ENCODE measurements around the gene TNS3. TPM values are rescaled to one million over a fixed set of nuclear protein-coding genes. Genes with fewer than 3 reads are reported as not detected.

TNS3 gene
- total RNA-seq, 2 donors from 2014 or later: 2.3 to 2.6 TPM

DNA sequence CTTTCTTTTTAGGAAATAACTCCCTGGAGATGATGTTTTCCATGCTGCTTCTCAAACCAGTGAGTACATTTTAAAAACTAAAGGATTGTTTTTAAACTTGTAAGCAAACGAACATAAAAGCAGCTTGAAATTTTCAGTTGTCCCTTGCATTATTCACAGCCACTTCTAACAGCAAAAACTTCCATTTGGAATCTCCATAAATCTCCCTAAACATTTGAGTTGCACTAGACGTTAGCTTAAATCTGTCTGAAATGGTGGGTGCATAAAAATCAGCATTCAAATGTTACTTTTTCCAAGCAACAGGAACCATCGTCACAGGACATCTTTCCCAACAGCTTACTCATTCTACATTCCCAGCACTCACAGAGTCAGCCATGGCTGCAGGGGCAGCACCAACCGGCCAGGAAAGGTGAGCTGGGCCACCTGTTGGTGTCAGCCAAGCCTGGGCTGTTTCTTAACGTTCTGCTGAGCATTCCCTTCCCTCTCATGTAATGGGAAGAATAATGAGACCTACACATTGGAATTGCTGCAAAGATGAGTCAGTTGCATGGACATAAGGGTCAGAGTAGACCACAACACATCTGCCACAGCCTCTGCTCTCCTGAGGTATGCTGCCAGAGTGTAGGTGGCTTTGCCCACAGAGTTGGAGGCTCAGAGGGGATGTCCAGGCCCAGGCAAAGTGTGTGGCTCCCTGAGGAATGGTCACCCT lies 163.2 kb downstream of the TNS3 start:
- DNase-seq: no peak
- H3K4me1 Mint-ChIP-seq: no peaks in the 10 kb centered on the region
- no peaks in the 10 kb centered on the region for H3K36me3 Mint-ChIP-seq (ENCODE audit: low read depth)
- no peak overlapping the region for H3K4me3 Mint-ChIP-seq
- no peaks in the 10 kb centered on the region for H3K9me3 ChIP-seq (ENCODE audit: control insufficient read depth, low read length, poor library complexity, severe bottlenecking)
- ATAC-seq: no peak
- H3K27me3 Mint-ChIP-seq: peaks cover 11% of the 10 kb centered on the region
- H3K27ac Mint-ChIP-seq: no peak overlapping the region

DNA sequence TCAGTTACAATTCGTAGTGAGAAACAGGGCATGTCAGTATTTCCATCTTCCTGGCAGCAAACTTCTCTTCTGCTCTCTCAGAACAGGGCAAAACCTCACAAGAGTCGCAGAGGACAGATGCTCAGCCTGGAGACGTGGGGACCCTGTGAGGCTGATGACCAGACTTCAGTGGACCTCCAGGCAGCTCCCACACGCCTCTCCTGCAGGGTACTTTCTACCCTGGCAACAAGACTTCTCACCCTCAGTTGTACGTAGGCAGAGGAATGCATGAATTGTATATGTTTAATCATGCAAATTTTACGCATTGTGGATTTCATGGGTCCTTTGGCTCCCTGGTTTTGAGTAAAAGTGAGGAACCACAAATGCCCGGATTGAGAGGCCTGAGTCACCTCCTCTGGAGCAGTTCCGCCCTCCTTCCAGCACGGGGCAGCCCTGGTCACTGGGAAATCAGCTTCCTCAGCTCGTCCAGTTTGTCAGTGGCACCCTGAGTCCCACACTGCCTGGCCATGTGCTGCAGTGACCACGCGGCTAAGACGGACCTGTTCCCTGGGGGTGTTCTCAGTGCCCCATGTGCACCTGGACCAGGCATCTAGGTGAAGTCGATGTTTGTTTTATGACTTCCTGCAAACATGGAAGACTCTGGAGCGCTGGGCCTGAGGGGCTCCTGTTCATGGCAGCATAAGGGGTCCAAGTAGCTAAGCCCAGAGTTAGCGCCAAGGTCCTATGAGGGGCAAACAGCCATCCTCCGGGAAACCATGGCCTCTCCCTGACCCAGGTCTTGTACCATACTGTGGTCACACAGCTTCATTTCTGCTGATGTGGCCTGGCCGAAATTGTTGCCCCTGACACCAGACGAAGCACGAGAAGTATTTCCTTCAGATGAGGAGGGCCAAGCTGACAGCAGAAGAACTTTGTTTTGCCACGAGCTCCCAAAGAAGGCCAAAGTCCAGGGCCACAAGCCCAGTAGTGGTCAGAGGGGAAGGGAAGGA lies 165.1 kb downstream of the TNS3 start:
- no peak for DNase-seq
- H3K4me3 Mint-ChIP-seq: no peak overlapping the region
- H3K4me1 Mint-ChIP-seq: no peaks in the 10 kb centered on the region
- no peak overlapping the region for H3K27ac Mint-ChIP-seq
- H3K9me3 ChIP-seq (ENCODE audit: control insufficient read depth, low read length, poor library complexity, severe bottlenecking): no peaks in the 10 kb centered on the region
- peaks cover 5% of the 10 kb centered on the region for H3K27me3 Mint-ChIP-seq
- H3K36me3 Mint-ChIP-seq (ENCODE audit: low read depth): no peaks in the 10 kb centered on the region
- ATAC-seq: no peak

DNA sequence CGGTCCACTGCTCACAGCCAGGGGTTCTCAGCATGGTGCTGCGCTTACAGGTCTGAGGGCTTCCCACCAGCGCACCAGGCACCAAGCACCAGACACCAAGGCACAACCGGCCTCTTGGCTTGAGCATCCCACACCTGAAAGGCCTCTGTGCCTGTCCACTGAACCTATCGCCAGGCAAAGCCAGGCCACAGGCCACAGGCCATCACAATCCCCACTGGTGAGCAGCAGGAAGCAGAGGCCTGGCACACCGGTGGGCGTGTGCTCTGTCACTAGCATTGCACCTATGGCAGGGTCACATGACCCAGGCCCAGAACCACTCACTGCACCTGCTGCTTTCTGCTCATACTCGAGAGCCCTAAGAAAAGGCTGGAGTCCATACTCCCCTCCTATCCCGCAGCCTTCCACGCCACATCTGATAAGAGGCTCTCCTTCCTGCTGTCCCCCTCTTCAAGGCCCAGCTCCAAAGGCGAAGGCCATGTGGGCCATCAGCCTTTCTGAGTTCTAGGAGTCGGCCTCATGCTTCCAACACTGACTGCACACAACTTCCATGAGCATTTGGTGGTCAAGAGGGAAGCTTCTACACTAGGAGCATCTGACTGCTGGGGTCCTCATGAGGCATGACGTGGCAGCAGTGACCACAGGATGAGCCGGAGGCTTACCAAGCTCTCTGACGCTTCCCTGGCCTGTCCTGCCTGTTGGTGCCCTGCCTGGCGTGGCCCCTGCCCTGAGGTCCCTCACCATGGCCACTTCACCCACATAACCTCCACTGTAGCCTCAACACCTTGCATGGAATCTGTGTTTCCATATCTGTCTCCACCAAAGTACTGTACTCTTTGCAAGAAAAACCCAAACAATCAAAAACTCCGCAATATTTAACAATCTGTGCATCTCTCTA lies 166.3 kb downstream of the TNS3 start:
- DNase-seq (no peak), ATAC-seq (no peak)
- Mint-ChIP-seq H3K4me3 (no peak overlapping the region), H3K27me3 (peaks cover 4% of the 10 kb centered on the region), H3K36me3 (ENCODE audit: low read depth) (no peaks in the 10 kb centered on the region), H3K4me1 (no peaks in the 10 kb centered on the region), H3K27ac (no peak overlapping the region)
- H3K9me3 ChIP-seq (ENCODE audit: control insufficient read depth, low read length, poor library complexity, severe bottlenecking): no peaks in the 10 kb centered on the region

DNA sequence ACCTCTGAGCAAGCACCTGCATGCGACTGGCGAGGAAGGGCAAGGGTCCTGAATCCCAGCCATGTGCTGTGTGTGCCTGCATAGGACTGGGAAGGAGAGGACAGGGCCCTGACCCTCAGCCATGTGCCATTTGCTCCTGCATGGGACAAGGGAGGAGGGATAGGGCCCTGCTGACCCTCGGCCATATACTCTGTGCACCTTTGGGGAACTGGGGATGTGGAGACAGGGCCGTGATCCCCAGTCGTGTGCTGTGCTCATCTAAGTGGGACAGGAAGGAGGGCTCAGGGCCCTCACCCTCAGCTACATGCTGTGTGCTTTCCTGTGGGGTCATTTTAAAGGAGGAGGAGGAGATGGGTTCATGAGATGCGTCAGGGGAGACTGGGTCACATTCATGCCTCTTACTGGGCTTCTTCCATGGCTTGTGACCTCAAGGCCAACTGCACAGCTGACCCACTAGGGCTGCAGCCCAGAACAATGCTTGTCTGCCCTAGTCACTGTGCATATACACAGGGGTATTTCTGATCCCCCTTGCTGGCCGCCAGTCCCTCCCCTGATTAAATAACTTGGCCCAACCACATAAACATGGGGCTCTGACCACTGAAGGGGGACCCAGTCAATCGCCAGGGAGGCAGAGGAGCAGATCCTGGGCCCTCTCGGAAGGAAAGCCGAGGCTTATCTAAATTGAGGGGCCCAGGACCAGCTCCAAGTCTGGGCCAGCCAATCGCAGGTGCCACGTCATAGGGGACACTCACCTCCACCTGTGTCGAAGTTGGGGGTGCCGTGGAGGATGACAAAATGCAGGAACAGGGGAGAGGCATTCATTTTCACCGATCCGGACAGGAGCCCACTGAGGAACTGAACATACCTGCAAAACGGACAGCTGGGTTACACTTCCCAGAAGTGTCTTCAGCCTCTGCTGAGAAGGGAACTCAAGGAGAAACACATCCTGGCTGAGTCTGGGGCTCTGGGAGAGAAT lies 167.3 kb downstream of the TNS3 start:
- DNase-seq (no peak), ATAC-seq (no peak)
- Mint-ChIP-seq H3K27ac (no peak overlapping the region), H3K36me3 (ENCODE audit: low read depth) (no peaks in the 10 kb centered on the region), H3K27me3 (peaks cover 4% of the 10 kb centered on the region), H3K4me1 (no peaks in the 10 kb centered on the region), H3K4me3 (no peak overlapping the region)
- H3K9me3 ChIP-seq (ENCODE audit: control insufficient read depth, low read length, poor library complexity, severe bottlenecking): no peaks in the 10 kb centered on the region

DNA sequence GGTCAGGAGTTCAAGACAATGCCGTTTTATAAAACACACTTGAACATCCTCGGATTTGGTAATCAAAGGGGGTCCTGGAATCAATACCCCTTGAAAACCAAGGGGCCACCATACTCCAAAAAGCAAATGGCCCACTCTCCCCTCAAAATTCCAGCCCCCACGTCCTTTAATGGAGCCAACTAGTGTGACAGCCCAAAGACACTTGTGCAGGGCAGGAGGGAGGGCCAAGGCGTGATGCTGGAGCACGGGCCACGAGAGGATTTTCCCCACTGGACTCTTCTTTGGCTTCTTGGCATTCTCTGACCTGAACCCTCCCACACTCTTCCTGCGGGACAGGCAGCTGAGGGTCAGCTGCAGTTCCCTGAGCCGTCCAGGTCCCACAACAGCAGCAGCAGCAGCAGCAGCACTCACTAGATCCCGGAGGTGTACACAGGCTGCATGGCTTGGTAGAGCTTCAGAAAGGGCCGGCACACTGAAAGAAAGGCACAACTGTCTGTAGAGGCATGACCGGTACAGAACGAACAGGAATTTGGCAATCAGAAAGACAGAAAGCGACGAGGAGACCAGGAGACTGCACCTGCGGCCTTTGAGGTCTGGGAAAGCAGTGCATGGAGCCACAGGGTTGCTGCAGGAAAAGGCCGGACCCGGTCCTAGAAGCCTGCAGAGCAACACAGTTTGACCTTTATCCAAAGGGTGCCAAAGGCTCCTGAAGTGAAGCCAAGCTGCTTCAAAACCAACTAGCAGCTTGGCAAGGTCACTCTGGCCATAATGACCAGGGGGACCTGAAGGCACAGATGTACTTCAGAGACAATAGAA lies 168.2 kb downstream of the TNS3 start:
- no peak overlapping the region for H3K4me3 Mint-ChIP-seq
- no peak overlapping the region for H3K27ac Mint-ChIP-seq
- H3K9me3 ChIP-seq (ENCODE audit: control insufficient read depth, low read length, poor library complexity, severe bottlenecking): no peaks in the 10 kb centered on the region
- H3K4me1 Mint-ChIP-seq: no peaks in the 10 kb centered on the region
- H3K36me3 Mint-ChIP-seq (ENCODE audit: low read depth): no peaks in the 10 kb centered on the region
- H3K27me3 Mint-ChIP-seq: peaks cover 4% of the 10 kb centered on the region
- DNase-seq: no peak
- no peak for ATAC-seq

DNA sequence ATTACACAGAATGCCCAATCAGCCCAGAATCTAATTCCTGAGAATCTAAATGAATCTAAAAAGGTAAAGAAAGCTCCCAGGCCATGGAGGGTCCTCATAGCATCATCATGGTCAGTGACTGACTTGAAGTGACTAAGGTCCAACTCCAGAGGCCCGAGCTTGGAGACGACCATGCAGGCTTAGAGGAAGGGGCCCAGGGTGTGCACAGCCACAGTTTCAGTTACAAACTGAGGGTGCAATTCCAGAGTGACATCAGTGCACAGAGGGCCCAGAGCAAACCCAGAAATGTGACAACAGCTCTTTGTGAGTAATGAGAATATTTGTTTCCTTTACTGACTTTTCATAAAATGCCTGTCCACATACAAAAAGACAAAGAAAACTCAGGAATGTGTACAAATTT lies 170.0 kb downstream of the TNS3 start:
- no peak overlapping the region for H3K27ac Mint-ChIP-seq
- no peaks in the 10 kb centered on the region for H3K4me1 Mint-ChIP-seq

DNA sequence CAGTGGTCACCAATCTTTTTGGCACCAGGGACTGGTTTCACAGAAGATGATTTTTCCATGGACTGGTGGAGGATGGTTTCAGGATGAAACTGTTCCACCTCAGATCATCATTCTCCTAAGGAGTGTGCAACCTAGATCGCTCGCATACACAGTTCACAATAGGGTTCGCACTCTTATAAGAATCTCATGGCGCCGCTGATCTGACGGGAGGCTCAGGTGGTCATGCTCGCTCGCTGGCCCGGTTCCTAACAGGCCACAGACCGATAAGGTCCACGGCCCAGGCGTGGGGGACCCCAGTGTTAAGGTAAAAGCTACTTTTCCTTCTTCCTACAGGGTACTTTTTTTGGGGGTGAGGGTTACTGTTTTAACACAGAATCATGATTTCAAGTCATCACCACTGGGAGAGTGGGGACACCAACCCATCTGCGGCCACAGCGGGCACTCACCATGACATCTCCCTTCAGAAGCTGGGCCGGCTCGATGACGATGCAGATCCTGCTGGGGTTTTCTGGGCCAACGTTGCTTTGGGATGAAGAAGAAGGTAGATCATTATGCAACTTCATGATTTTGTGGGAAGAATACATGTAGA lies 170.5 kb downstream of the TNS3 start:
- H3K4me1 Mint-ChIP-seq: no peaks in the 10 kb centered on the region
- no peaks in the 10 kb centered on the region for H3K9me3 ChIP-seq (ENCODE audit: control insufficient read depth, low read length, poor library complexity, severe bottlenecking)
- DNase-seq (no peak), ATAC-seq (no peak)
- H3K4me3 Mint-ChIP-seq: no peak overlapping the region
- no peaks in the 10 kb centered on the region for H3K36me3 Mint-ChIP-seq (ENCODE audit: low read depth)
- H3K27me3 Mint-ChIP-seq: peaks cover 4% of the 10 kb centered on the region
- H3K27ac Mint-ChIP-seq: no peak overlapping the region

More for the DNA sequence above, 170.0 kb downstream of the TNS3 start:
- Mint-ChIP-seq H3K36me3 (ENCODE audit: low read depth) (no peaks in the 10 kb centered on the region), H3K4me3 (no peak overlapping the region), H3K27me3 (peaks cover 4% of the 10 kb centered on the region)
- DNase-seq (no peak), ATAC-seq (no peak)
- no peaks in the 10 kb centered on the region for H3K9me3 ChIP-seq (ENCODE audit: control insufficient read depth, low read length, poor library complexity, severe bottlenecking)

DNA sequence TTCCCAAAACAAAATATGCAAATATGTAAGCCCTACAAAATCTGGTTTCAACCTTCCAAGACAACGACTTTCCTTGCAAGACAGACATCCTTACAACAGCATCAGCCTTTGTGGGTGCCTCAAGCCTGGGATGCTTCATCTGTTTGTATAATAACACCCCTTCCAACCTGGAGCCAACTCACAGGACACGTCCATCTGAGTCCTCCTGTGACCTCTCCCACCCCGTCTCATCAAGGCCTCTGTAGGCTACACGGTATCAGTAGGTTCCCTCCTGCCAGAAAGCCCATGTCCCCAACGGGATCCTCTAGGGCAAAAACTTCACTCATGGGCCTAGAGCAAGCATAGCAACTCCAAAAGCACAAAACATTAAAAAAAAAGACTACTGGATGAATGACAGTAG lies 173.2 kb downstream of the TNS3 start:
- H3K9me3 ChIP-seq (ENCODE audit: control insufficient read depth, low read length, poor library complexity, severe bottlenecking): no peaks in the 10 kb centered on the region
- Mint-ChIP-seq H3K4me1 (no peaks in the 10 kb centered on the region), H3K27me3 (no peaks in the 10 kb centered on the region), H3K27ac (no peak overlapping the region), H3K4me3 (no peak overlapping the region), H3K36me3 (ENCODE audit: low read depth) (no peaks in the 10 kb centered on the region)
- ATAC-seq: no peak
- no peak for DNase-seq

DNA sequence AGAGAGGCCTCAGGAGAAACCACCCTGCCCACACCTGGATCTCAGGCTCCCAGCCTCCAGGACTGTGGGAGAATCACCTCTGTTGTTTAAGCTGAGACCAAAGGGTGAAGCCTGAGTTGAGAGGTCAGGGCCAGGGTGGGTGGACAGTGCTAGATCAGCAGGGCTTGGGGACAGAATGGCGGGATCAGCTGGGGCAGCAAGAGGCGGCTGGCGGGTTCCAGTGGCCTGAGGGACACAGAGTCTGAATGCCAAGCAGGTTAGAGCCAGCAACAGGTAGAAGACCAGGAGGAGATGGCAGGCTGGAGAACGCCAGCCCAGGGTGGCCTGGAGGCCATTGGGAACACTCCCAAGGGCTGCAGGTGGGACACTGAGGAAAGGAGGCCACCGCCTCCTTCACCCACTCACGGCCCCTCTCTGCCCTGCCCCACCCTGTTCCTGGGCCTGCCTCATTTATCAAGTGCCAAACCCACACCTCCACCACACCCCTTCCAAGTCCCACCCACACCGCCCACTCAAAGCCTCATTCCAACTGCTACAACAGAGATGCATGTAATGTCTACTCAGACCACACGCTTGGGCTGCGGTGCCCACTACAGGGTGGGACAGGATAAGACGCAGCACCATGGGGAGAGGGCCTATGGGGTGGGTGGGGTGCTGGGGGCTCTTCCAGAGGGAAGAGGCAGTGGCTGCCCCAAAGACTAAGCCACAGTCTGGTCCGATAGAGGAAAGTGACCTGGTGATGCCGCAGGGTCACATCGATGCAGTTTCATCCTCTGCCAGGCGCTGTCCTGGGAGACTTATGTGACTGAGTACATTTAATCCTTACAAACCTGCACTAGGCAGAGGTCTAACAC lies 173.9 kb downstream of the TNS3 start:
- DNase-seq (no peak), ATAC-seq (no peak)
- H3K4me1 Mint-ChIP-seq: no peaks in the 10 kb centered on the region
- H3K9me3 ChIP-seq (ENCODE audit: control insufficient read depth, low read length, poor library complexity, severe bottlenecking): no peaks in the 10 kb centered on the region
- H3K27ac Mint-ChIP-seq: no peak overlapping the region
- H3K36me3 Mint-ChIP-seq (ENCODE audit: low read depth): no peaks in the 10 kb centered on the region
- H3K4me3 Mint-ChIP-seq: no peak overlapping the region
- no peaks in the 10 kb centered on the region for H3K27me3 Mint-ChIP-seq

DNA sequence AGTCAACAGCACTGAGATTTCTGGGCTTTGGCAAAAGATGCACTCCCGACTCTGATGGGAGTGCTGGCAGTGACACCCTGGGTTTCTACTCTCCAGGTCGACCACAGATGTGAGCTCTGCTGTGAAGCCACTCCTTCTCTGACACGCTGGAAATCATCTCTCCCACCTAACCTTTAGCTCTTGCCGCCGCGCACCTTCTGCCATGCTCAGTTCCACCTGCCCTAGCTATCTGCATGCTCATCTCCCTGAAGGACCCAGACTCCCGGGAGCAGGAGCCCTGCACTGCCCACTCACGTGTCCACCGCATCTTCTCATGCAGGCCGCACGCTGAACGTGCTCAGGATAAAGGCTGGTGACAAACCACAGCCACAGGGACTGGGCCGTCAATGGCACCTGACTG lies 174.8 kb downstream of the TNS3 start:
- ATAC-seq (no peak), DNase-seq (no peak)
- H3K4me1 Mint-ChIP-seq: no peaks in the 10 kb centered on the region
- H3K36me3 Mint-ChIP-seq (ENCODE audit: low read depth): no peaks in the 10 kb centered on the region
- H3K9me3 ChIP-seq (ENCODE audit: control insufficient read depth, low read length, poor library complexity, severe bottlenecking): no peaks in the 10 kb centered on the region
- H3K27me3 Mint-ChIP-seq: no peaks in the 10 kb centered on the region
- no peak overlapping the region for H3K4me3 Mint-ChIP-seq
- no peak overlapping the region for H3K27ac Mint-ChIP-seq

DNA sequence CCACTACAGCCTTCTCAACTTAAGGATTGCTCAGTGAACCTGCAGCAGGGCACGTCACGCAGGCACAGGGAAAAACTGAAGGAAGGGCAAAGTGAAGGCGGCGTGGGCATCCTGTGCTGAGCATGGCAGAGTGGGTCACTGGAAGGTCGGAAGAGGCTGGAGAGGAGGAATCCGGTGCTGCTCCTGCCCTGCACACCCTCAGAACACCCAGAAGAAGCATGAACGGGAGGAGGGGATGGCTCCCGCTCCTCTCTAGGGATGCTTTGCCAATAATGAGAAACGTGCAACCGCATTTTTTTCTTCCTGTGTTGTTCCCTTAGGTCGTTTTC lies 175.1 kb downstream of the TNS3 start:
- Mint-ChIP-seq H3K27ac (no peak overlapping the region), H3K4me3 (no peak overlapping the region), H3K4me1 (no peaks in the 10 kb centered on the region), H3K27me3 (no peaks in the 10 kb centered on the region), H3K36me3 (ENCODE audit: low read depth) (no peaks in the 10 kb centered on the region)
- ATAC-seq: no peak
- H3K9me3 ChIP-seq (ENCODE audit: control insufficient read depth, low read length, poor library complexity, severe bottlenecking): no peaks in the 10 kb centered on the region
- no peak for DNase-seq

Measured in T-helper 17 cell (primary cell).